ENCODE measurements around the gene OST4.

OST4 gene

GRCh38 chr2:27023740-27024139 is 47.7 kb downstream of the OST4 start:
- no peak overlapping the region for H2BK5ac ChIP-seq (ENCODE audit: low read length)
- peaks cover 7% of the 10 kb centered on the region for H3K79me1 ChIP-seq (ENCODE audit: low read depth, low read length)
- H4K8ac ChIP-seq (ENCODE audit: low read depth, low read length), result no peak overlapping the region
- DNase-seq (ENCODE audit: low spot score), result no peak
- no peak overlapping the region for H3K9ac ChIP-seq (ENCODE audit: low read depth, low read length, poor library complexity)
- H2AK5ac ChIP-seq (ENCODE audit: low read depth, low read length), result no peak overlapping the region
- no peak overlapping the region for H3K4ac ChIP-seq (ENCODE audit: low read length)
- peaks cover 1 to 16% of the 10 kb centered on the region in 2 donors for H3K4me1 ChIP-seq (ENCODE audit: control insufficient read depth in 2 of 2, insufficient read depth in 1 of 2, low read depth in 1 of 2, low read length in 2 of 2)
- peaks cover 14 to 49% of the 10 kb centered on the region in 2 donors for H3K36me3 ChIP-seq (replicated peaks in 1 of 2; ENCODE audit: control insufficient read depth in 2 of 2, insufficient read depth in 2 of 2, low read length in 2 of 2)
- no peaks in the 10 kb centered on the region for H3K9me3 ChIP-seq (replicated peaks in 1 of 2; ENCODE audit: control insufficient read depth in 2 of 2, insufficient read depth in 1 of 2, low read depth in 1 of 2, low read length in 2 of 2)
- no peak overlapping the region for H3K27ac ChIP-seq (replicated peaks; ENCODE audit: low read length)
- no CpG with 5 or more reads among the region's 7 CpGs for WGBS, 2 donors (ENCODE audit: extremely low coverage in 2 of 2, insufficient read length in 2 of 2, insufficient replicate concordance in 1 of 2)
- no peak overlapping the region for H2BK120ac ChIP-seq (ENCODE audit: low read depth, low read length)
- no peak overlapping the region for H2AFZ ChIP-seq (ENCODE audit: low read length)
- H3K14ac ChIP-seq (ENCODE audit: low read length), result no peak overlapping the region
- H3K4me2 ChIP-seq (ENCODE audit: insufficient read depth, low read length, poor library complexity, severe bottlenecking), result no peak overlapping the region
- no peak overlapping the region for H3K18ac ChIP-seq (ENCODE audit: low read length)
- H2BK15ac ChIP-seq (ENCODE audit: low read length), result no peak overlapping the region
- H4K91ac ChIP-seq (ENCODE audit: low read depth, low read length, poor library complexity), result no peak overlapping the region
- H3K27me3 ChIP-seq (ENCODE audit: control insufficient read depth in 3 of 3, insufficient read depth in 3 of 3, low read depth in 1 of 3, low read length in 3 of 3), result no peaks in the 10 kb centered on the region
- no peak overlapping the region for H3K23ac ChIP-seq (ENCODE audit: low read depth, low read length, poor library complexity)
- H3K4me3 ChIP-seq (ENCODE audit: low read length in 2 of 2), result peak overlapping the region in 1 of 2 donors; percentile 13
- no peak overlapping the region for H2BK12ac ChIP-seq (ENCODE audit: low read length)

- peaks cover 4% of the 10 kb centered on the region for H3K79me1 ChIP-seq (ENCODE audit: low read depth, low read length)
- WGBS, 2 donors (ENCODE audit: extremely low coverage in 2 of 2, insufficient read length in 2 of 2, insufficient replicate concordance in 1 of 2), result no CpG with 5 or more reads among the region's 11 CpGs
These were observed 50.0 kb downstream of the OST4 start for GRCh38 chr2:27021253-27022049.

More at GRCh38 chr2:27021253-27022049, 50.0 kb downstream of the OST4 start:
- no peak overlapping the region for H2BK5ac ChIP-seq (ENCODE audit: low read length)
- no peak overlapping the region for H4K8ac ChIP-seq (ENCODE audit: low read depth, low read length)
- no peak overlapping the region for H2AK5ac ChIP-seq (ENCODE audit: low read depth, low read length)
- H2BK12ac ChIP-seq (ENCODE audit: low read length), result no peak overlapping the region
- no peak overlapping the region for H3K23ac ChIP-seq (ENCODE audit: low read depth, low read length, poor library complexity)
- H4K91ac ChIP-seq (ENCODE audit: low read depth, low read length, poor library complexity), result no peak overlapping the region
- no peak overlapping the region for H3K18ac ChIP-seq (ENCODE audit: low read length)
- no peak overlapping the region for H3K9ac ChIP-seq (ENCODE audit: low read depth, low read length, poor library complexity)
- H3K4ac ChIP-seq (ENCODE audit: low read length), result no peak overlapping the region
- H3K27ac ChIP-seq (replicated peaks; ENCODE audit: low read length), result no peak overlapping the region
- no peak overlapping the region for H2BK15ac ChIP-seq (ENCODE audit: low read length)
- H3K36me3 ChIP-seq (replicated peaks in 1 of 2; ENCODE audit: control insufficient read depth in 2 of 2, insufficient read depth in 2 of 2, low read length in 2 of 2), result peaks cover 14 to 36% of the 10 kb centered on the region in 2 donors
- no peak overlapping the region for H3K4me3 ChIP-seq (ENCODE audit: low read length in 2 of 2)
- no peaks in the 10 kb centered on the region for H3K9me3 ChIP-seq (replicated peaks in 1 of 2; ENCODE audit: control insufficient read depth in 2 of 2, insufficient read depth in 1 of 2, low read depth in 1 of 2, low read length in 2 of 2)
- no peak overlapping the region for H2BK120ac ChIP-seq (ENCODE audit: low read depth, low read length)
- H3K4me2 ChIP-seq (ENCODE audit: insufficient read depth, low read length, poor library complexity, severe bottlenecking), result no peak overlapping the region
- H2AFZ ChIP-seq (ENCODE audit: low read length), result no peak overlapping the region
- no peaks in the 10 kb centered on the region for H3K27me3 ChIP-seq (ENCODE audit: control insufficient read depth in 3 of 3, insufficient read depth in 3 of 3, low read depth in 1 of 3, low read length in 3 of 3)
- H3K14ac ChIP-seq (ENCODE audit: low read length), result no peak overlapping the region
- no peak for DNase-seq (ENCODE audit: low spot score)
- H3K4me1 ChIP-seq (ENCODE audit: control insufficient read depth in 2 of 2, insufficient read depth in 1 of 2, low read depth in 1 of 2, low read length in 2 of 2), result peaks cover 1 to 16% of the 10 kb centered on the region in 2 donors
